ENCODE measurements around the gene MAP3K20.

- TF ChIP-seq CTCF (IDR thresholded peaks at IDR 0.05) (no peak), POLR2AphosphoS5 (IDR thresholded peaks at IDR 0.05) (no peak), POLR2A (IDR thresholded peaks at IDR 0.05) (no peak), EP300 (IDR thresholded peaks at IDR 0.05; ENCODE audit: low read depth) (no peak)
Observed at GRCh38 chr2:173126819-173127218, 51.2 kb downstream of the MAP3K20 start.

All from transverse colon (tissue), 4 donors.